Measurements from ENCODE around the gene ATP6V0C. TPM values are rescaled to one million over a fixed set of nuclear protein-coding genes. Genes with fewer than 3 reads are reported as not detected.

Gene ATP6V0C
- total RNA-seq, 1 experiment from 2014 or later, result 249 TPM

DNA sequence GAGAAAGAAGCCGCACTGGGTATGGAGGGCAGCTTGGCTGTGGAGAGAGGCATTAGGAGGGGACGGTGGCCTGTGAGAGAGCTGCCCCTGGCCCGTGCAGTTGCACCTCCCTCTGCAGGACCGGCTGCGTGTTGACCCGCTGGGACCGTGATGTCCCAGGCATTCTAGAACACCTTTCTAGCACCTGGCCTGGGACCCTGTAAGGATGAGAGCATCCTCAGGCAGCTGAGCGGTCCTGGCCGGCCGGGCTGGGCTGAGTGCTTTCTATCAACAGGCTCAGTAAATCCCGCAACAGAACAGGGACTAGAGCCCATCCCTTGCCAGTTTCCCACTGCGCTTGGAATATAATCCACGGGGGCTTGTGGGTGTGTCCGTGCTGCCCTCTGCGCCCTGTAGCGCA is 24.2 kb upstream of the ATP6V0C start:
- no peak overlapping the region for H2AFZ ChIP-seq
- CTCF ChIA-PET, result no interaction called here
- no peaks in the 10 kb centered on the region; the same call in 1 of the 2 replicates for H3K79me2 ChIP-seq (ENCODE audit: low read depth)
- POLR2A ChIA-PET (ENCODE audit: unreplicated experiment), result no interaction called here
- H3K4me2 ChIP-seq, result no peak overlapping the region
- H3K36me3 ChIP-seq (ENCODE audit: low read depth), result no peaks in the 10 kb centered on the region
- no peaks in the 10 kb centered on the region for H3K27me3 ChIP-seq (ENCODE audit: insufficient read depth, low read depth)
- intact Hi-C loops (cut with micrococcal nuclease; ENCODE audit: unreplicated experiment), result no loop called here
- H4K20me1 ChIP-seq (ENCODE audit: insufficient read depth), result no peaks in the 10 kb centered on the region
- DNase-seq, result no peak
- H3K4me1 ChIP-seq (replicated peaks; ENCODE audit: insufficient read depth), result no peaks in the 10 kb centered on the region
- H3F3A ChIP-seq (ENCODE audit: insufficient read depth, low read depth), result no peaks in the 10 kb centered on the region
- no TSS peak for BruUV-seq (replicated peaks)
- no peaks in the 10 kb centered on the region for H3K9me3 ChIP-seq (ENCODE audit: insufficient read depth, low read depth)
- no peak for TF ChIP-seq EZH2 (IDR thresholded peaks at IDR 0.05; ENCODE audit: low read depth)
- TF ChIP-seq, protein P1, sequence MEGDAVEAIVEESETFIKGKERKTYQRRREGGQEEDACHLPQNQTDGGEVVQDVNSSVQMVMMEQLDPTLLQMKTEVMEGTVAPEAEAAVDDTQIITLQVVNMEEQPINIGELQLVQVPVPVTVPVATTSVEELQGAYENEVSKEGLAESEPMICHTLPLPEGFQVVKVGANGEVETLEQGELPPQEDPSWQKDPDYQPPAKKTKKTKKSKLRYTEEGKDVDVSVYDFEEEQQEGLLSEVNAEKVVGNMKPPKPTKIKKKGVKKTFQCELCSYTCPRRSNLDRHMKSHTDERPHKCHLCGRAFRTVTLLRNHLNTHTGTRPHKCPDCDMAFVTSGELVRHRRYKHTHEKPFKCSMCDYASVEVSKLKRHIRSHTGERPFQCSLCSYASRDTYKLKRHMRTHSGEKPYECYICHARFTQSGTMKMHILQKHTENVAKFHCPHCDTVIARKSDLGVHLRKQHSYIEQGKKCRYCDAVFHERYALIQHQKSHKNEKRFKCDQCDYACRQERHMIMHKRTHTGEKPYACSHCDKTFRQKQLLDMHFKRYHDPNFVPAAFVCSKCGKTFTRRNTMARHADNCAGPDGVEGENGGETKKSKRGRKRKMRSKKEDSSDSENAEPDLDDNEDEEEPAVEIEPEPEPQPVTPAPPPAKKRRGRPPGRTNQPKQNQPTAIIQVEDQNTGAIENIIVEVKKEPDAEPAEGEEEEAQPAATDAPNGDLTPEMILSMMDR (conservative IDR thresholded peaks at IDR 0.05), result no peak
- H3K4me3 ChIP-seq, result no peak overlapping the region
- H3K27ac ChIP-seq, result no peak overlapping the region
- no peaks in the 10 kb centered on the region for H3K9me2 ChIP-seq (ENCODE audit: insufficient read depth)

DNA sequence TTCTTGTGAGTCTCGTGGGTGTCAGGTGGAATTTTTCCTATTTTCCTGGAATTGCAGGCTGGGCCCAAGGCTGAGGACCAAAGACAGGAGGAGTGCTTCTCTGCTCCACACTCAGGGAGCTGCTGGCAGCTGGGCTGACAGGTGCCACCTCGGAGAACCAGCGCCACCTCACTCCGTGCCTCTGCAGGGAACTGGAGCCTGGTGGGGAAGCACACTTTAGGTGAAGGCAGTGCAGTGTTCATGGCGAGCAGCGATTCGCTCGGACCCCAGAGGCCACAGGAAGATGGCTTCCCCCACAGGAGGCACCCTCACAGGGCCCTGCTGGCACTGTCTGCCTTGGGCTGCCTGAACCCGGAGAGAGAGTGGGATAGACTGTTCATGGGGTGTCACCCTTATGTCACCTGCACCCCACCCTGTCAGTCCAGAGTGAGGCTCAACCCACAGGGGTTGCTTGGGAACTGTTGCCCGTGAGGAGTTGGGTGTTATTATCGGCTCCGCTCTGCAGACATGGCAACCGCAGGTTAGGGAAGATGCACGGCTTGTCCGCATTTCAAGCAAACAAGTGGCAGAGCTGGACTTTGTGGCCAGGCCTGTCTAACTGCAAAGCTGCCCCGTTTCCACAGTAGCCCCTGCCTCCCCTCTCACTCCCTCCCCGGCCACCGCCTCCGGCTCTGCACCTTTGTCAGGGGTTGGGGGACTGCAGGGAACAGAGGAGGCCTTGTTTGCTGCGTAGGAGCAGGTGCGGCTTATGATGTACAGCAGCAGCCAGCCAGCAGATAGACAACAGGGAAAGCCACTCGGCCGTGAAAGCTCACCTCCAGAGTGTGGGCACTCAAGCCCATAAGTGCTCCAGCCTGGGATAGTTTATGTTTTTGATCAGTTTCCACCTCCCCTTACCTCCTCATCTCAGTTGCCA is 23.3 kb upstream of the ATP6V0C start:
- Histone ChIP-seq H3K27ac (no peak overlapping the region), H3K4me3 (no peak overlapping the region), H3K4me2 (no peak overlapping the region), H3K79me2 (ENCODE audit: low read depth) (no peaks in the 10 kb centered on the region; the same call in 1 of the 2 replicates), H3K9me2 (ENCODE audit: insufficient read depth) (no peaks in the 10 kb centered on the region), H2AFZ (no peak overlapping the region), H3F3A (ENCODE audit: insufficient read depth, low read depth) (no peaks in the 10 kb centered on the region), H3K36me3 (ENCODE audit: low read depth) (no peaks in the 10 kb centered on the region), H3K9me3 (ENCODE audit: insufficient read depth, low read depth) (no peaks in the 10 kb centered on the region), H3K27me3 (ENCODE audit: insufficient read depth, low read depth) (no peaks in the 10 kb centered on the region), H3K4me1 (replicated peaks; ENCODE audit: insufficient read depth) (no peaks in the 10 kb centered on the region), H4K20me1 (ENCODE audit: insufficient read depth) (no peaks in the 10 kb centered on the region)
- intact Hi-C loops (cut with micrococcal nuclease; ENCODE audit: unreplicated experiment), result no loop called here
- no peak for TF ChIP-seq EZH2 (IDR thresholded peaks at IDR 0.05; ENCODE audit: low read depth)
- TF ChIP-seq, protein P1 (conservative IDR thresholded peaks at IDR 0.05), result no peak
- ChIA-PET POLR2A (ENCODE audit: unreplicated experiment) (no interaction called here), CTCF (no interaction called here)
- no peak for DNase-seq
- BruUV-seq (replicated peaks), result no TSS peak

DNA sequence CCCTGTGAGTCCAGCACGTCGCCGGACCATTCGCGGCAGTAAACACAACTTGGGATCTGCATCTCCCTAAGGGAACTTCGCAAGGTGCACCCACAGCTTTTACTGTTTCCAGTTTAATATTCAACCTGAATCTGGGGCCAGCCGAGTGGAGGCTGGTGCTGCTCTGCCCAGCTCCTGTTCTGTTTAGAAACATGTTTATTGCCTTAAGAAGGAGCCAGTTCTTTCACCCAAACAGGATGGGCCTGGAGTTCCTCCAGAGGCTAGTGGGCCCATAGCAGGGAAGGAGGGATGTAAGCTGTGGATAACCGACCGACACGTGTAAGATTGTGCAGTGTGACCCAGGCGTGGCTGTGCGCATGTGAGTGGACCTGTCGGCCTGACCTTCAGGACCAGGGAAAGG is 21.5 kb upstream of the ATP6V0C start:
- ChIA-PET CTCF (no interaction called here), POLR2A (ENCODE audit: unreplicated experiment) (no interaction called here)
- Histone ChIP-seq H3K36me3 (ENCODE audit: low read depth) (no peaks in the 10 kb centered on the region), H3K4me2 (no peak overlapping the region), H2AFZ (no peak overlapping the region), H3K9me2 (ENCODE audit: insufficient read depth) (no peaks in the 10 kb centered on the region), H3K27ac (no peak overlapping the region), H3K4me1 (replicated peaks; ENCODE audit: insufficient read depth) (no peaks in the 10 kb centered on the region), H3K4me3 (no peak overlapping the region), H3F3A (ENCODE audit: insufficient read depth, low read depth) (no peaks in the 10 kb centered on the region), H3K27me3 (ENCODE audit: insufficient read depth, low read depth) (no peaks in the 10 kb centered on the region), H4K20me1 (ENCODE audit: insufficient read depth) (no peaks in the 10 kb centered on the region), H3K9me3 (ENCODE audit: insufficient read depth, low read depth) (no peaks in the 10 kb centered on the region), H3K79me2 (ENCODE audit: low read depth) (no peaks in the 10 kb centered on the region; the same call in 1 of the 2 replicates)
- DNase-seq, result no peak
- BruUV-seq (replicated peaks), result no TSS peak
- TF ChIP-seq EZH2 (IDR thresholded peaks at IDR 0.05; ENCODE audit: low read depth), result no peak
- TF ChIP-seq, protein P1 (conservative IDR thresholded peaks at IDR 0.05), result no peak
- intact Hi-C loops (cut with micrococcal nuclease; ENCODE audit: unreplicated experiment), result no loop called here

All from PC-9 (cell line).